PC-3 (cell line): ENCODE measurements around the gene ABHD1. TPM values are rescaled to one million over a fixed set of nuclear protein-coding genes. Genes with fewer than 3 reads are reported as not detected.
"Not testable (repeated sequence)": the region's sequence is repeated elsewhere in the genome, so short reads cannot be mapped to it uniquely, and the experiment has no call there.

Experiments
- ATAC-seq: fragments of 200-7000 bp; cut with Tn5 transposase; 2 replicates; pipeline ENCODE4 v1.9.1; 2020; ENCODE audit warnings: mild to moderate bottlenecking, moderate library complexity
- BruUV-seq: library from RNA; stranded (reverse); fragments of 400-500 nt; replicated peaks from 2 replicates; lab custom pipeline; 2021; lab: Mats Ljungman, UMichigan
- CTCF ChIA-PET: fragments of 300-600 bp; sonication (Branson Sonifier 250); formaldehyde crosslinking; loops from one replicate; lab custom pipeline; 2022; ENCODE audit warnings: antibody characterized with exemption; lab: Charles Lee
- POLR2A ChIA-PET: fragments of 300-600 bp; sonication (Branson Sonifier 250); formaldehyde crosslinking; loops from one replicate; lab custom pipeline; 2022; ENCODE audit warnings: antibody characterized with exemption; ENCODE audit not compliant: unreplicated experiment; lab: Charles Lee
- DNase-seq: peaks from one replicate; pipeline ENCODE4 v3.0.0-alpha.2; 2015
- H2AFZ ChIP-seq: fragments of 300-600 bp; sonication (generic); 2 replicates; pipeline ENCODE4 v1.6.0; 2016; ENCODE audit warnings: antibody characterized with exemption, low read length
- H3F3A ChIP-seq: fragments of 300-600 bp; sonication (generic); one replicate; pipeline ENCODE4 v1.6.0; 2017; ENCODE audit warnings: antibody characterized with exemption, low read length, control low read depth, mild to moderate bottlenecking; ENCODE audit not compliant: unreplicated experiment
- H3K27ac ChIP-seq: fragments of 300-600 bp; sonication (generic); 2 replicates; pipeline ENCODE4 v1.5.1; 2016; ENCODE audit warnings: mild to moderate bottlenecking, low read length
- H3K27me3 ChIP-seq: fragments of 300-600 bp; sonication (generic); 2 replicates; pipeline ENCODE4 v1.6.1; 2016; ENCODE audit warnings: low read length, mixed read lengths
- H3K36me3 ChIP-seq: fragments of 300-600 bp; sonication (generic); 2 replicates; pipeline ENCODE4 v1.6.1; 2016; ENCODE audit warnings: low read depth, mixed run types, low read length, mixed read lengths
- H3K4me1 ChIP-seq: fragments of 300-600 bp; sonication (generic); 2 replicates; pipeline ENCODE4 v1.5.1; 2016; ENCODE audit warnings: low read length; ENCODE audit not compliant: insufficient read depth
- H3K4me2 ChIP-seq: fragments of 300-600 bp; sonication (generic); 2 replicates; pipeline ENCODE4 v1.6.0; 2016; ENCODE audit warnings: low read length
- H3K4me3 ChIP-seq: fragments of 300-600 bp; sonication (generic); 2 replicates; pipeline ENCODE4 v1.5.1; 2016; ENCODE audit warnings: mild to moderate bottlenecking, low read length, mixed read lengths
- H3K79me2 ChIP-seq: fragments of 300-600 bp; sonication (generic); 2 replicates; pipeline ENCODE4 v1.6.1; 2017; ENCODE audit warnings: low read length, mixed read lengths
- H3K9ac ChIP-seq: fragments of 300-600 bp; sonication (generic); 2 replicates; pipeline ENCODE4 v1.6.0; 2016; ENCODE audit warnings: mild to moderate bottlenecking, low read length
- H3K9me2 ChIP-seq: fragments of 300-600 bp; sonication (generic); replicated peaks from 2 replicates; pipeline ENCODE4 v1.6.1; 2016; ENCODE audit warnings: mixed run types, low read length, mixed read lengths
- H3K9me3 ChIP-seq: fragments of 300-600 bp; sonication (generic); 2 replicates; pipeline ENCODE4 v1.6.1; 2016; ENCODE audit warnings: low read length, mixed read lengths
- H4K20me1 ChIP-seq: fragments of 300-600 bp; sonication (generic); 2 replicates; pipeline ENCODE4 v1.6.1; 2016; ENCODE audit warnings: low read length, mixed read lengths
- CTCF ChIP-seq: fragments of 300-600 bp; sonication (generic); conservative IDR thresholded peaks from 2 replicates; pipeline ENCODE4 v1.5.1; 2017; ENCODE audit warnings: antibody characterized with exemption, low read depth, mild to moderate bottlenecking, low read length
- EZH2 ChIP-seq: fragments of 300-600 bp; sonication (generic); IDR thresholded peaks from one replicate; pipeline ENCODE4 v1.6.1; 2017; ENCODE audit warnings: antibody characterized with exemption, mild to moderate bottlenecking, low read length; ENCODE audit not compliant: unreplicated experiment
- EZH2phosphoT487 ChIP-seq: fragments of 300-600 bp; sonication (generic); IDR thresholded peaks from 2 replicates; pipeline ENCODE4 v1.6.1; 2018; ENCODE audit warnings: mild to moderate bottlenecking, antibody characterized with exemption, low read length, borderline replicate concordance
- intact Hi-C: fragments of 100-400 bp; cut with micrococcal nuclease; formaldehyde crosslinking; loops from 2 replicates; pipeline ENCODE4 v1.9.0; 2023
- total RNA-seq: library from RNA; depleted of rRNA; stranded (reverse); fragments of >200 nt; gene quantifications from 2 replicates; pipeline ENCODE4 v1.2.3, GENCODE V29; 2014

Gene ABHD1
- total RNA-seq, 1 experiment from 2014 or later = 0.36 TPM

GRCh38 chr2:27118525-27119329 lies 4.9 kb upstream of the ABHD1 start, which contains the start of gene CGREF1:
Gene CGREF1 (minus strand): TSS chr2:27119128. CDS start chr2:27104366, 14,762 bp downstream.
- H3F3A ChIP-seq = no peaks in the 10 kb centered on the region
- no peaks in the 10 kb centered on the region for H3K4me1 ChIP-seq
- no peaks in the 10 kb centered on the region for H3K36me3 ChIP-seq
- no peaks in the 10 kb centered on the region for H3K9me3 ChIP-seq
- ChIA-PET POLR2A (no interaction called here), CTCF (no interaction called here)
- peak within 1 kb of the TSS; percentile 99 for H3K4me2 ChIP-seq
- no peaks in the 10 kb centered on the region for H4K20me1 ChIP-seq
- H3K27me3 ChIP-seq = no peaks in the 10 kb centered on the region
- no peak within 1 kb of the TSS for H3K27ac ChIP-seq
- peak; percentile 64 for ATAC-seq
- intact Hi-C loops = no loop called here
- DNase-seq = peak; percentile 20
- TF ChIP-seq EZH2phosphoT487 = no peak
- no peaks in the 10 kb centered on the region for H3K9me2 ChIP-seq
- peak within 1 kb of the TSS; percentile 64 for H3K9ac ChIP-seq
- BruUV-seq = no TSS peak
- no peaks in the 10 kb centered on the region for H3K79me2 ChIP-seq
- peak within 1 kb of the TSS; percentile 76 for H3K4me3 ChIP-seq
- peak within 1 kb of the TSS; percentile 70 for H2AFZ ChIP-seq

GRCh38 chr2:27119330-27119670 lies 4.3 kb upstream of the ABHD1 start:
- peak overlapping the region; percentile 70 for H2AFZ ChIP-seq
- H3K36me3 ChIP-seq, H4K20me1 ChIP-seq, POLR2A ChIA-PET, H3K9me2 ChIP-seq, H3K79me2 ChIP-seq, ATAC-seq, CTCF ChIA-PET, H3F3A ChIP-seq, H3K27ac ChIP-seq, H3K4me1 ChIP-seq, DNase-seq, intact Hi-C loops, BruUV-seq, H3K27me3 ChIP-seq, H3K9me3 ChIP-seq: not testable (repeated sequence)
- peak overlapping the region; percentile 76 for H3K4me3 ChIP-seq
- H3K4me2 ChIP-seq = peak overlapping the region; percentile 99
- H3K9ac ChIP-seq = peak overlapping the region; percentile 64; the same call in 1 of the 2 replicates

- Histone ChIP-seq H3K9ac (no peak overlapping the region), H3K4me3 (no peak overlapping the region), H3K9me2 (no peaks in the 10 kb centered on the region), H3K36me3 (no peaks in the 10 kb centered on the region), H3K4me1 (no peaks in the 10 kb centered on the region), H3F3A (no peaks in the 10 kb centered on the region), H3K27ac (no peak overlapping the region), H4K20me1 (no peaks in the 10 kb centered on the region), H3K9me3 (no peaks in the 10 kb centered on the region), H3K79me2 (no peaks in the 10 kb centered on the region), H2AFZ (no peak overlapping the region), H3K27me3 (no peaks in the 10 kb centered on the region), H3K4me2 (no peak overlapping the region)
- intact Hi-C loops = no loop called here
- no peak for DNase-seq
- no TSS peak for BruUV-seq
- CTCF ChIA-PET = no interaction called here
- no peak for ATAC-seq
- POLR2A ChIA-PET = no interaction called here
- TF ChIP-seq EZH2phosphoT487 (no peak), CTCF (no peak), EZH2 (no peak)
Measured at GRCh38 chr2:27121906-27122305, 1.7 kb upstream of the ABHD1 start.
